ENCODE data around the gene RALGAPA1.

RALGAPA1 gene

DNA sequence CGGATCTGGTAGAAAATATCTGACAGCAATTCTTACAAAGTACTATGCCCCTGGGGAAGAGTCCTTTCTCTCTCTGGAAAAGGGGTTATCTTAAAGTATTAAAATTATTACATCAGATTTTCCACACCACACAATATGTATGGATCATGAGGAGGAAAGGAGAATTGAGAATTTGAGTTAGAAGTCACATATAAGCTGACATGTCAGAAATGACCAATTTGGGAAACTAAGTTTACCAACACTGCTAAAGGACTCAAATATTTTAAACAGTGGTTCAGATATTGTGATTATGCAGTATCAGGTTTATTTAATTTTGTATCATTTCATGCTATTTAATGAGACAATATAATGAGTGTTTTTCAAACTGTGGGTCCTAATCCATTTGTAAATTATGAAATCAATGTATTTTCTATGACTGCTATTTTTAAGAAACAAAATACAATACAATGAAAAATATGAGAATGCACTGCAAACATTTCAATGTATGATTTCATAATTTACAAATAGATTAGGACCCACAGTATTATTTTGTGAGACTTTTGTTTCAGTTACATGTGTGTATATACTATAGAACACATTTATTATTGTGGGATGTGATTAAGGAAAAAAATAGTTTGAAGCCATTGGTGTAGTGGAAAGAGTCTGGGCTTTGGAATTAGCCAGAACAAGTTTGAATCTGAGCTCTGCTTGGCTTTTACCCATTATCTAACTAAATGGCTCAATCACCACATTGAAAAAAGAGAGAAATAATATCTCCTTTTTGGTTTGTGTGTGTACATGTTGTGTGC, 276.9 kb downstream of the RALGAPA1 start:
- Mint-ChIP-seq H3K4me1 (peaks cover 10% of the 10 kb centered on the region), H3K9me3 (no peaks in the 10 kb centered on the region), H3K27me3 (peaks cover 70% of the 10 kb centered on the region), H3K27ac (ENCODE audit: low read depth) (no peak overlapping the region), H3K4me3 (no peak overlapping the region), H3K36me3 (ENCODE audit: insufficient read depth) (peaks cover 1% of the 10 kb centered on the region)
- DNase-seq (ENCODE audit: low spot score in 2 of 2): no peak
- ATAC-seq (replicated peaks; ENCODE audit: extremely low read depth, poor library complexity, severe bottlenecking): no peak

DNA sequence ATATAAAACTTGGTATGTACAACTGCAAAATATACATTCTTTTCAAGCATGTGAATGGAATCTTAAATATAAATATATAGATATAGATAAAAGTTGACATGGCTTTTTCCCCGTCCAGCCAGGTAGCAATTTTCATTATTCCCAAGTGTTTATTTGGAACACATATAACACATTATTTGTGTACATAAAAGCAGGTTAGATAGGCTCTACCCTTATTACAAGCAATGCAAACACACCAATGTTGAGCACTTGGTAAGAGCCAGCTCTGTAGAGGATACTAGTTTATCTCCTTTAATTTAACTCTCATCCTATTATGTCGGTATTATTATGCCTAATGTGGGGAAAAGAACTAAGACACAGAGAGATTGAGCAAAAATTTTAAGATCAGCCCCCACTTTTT, 282.1 kb downstream of the RALGAPA1 start:
- Mint-ChIP-seq H3K27me3 (peaks cover 50% of the 10 kb centered on the region), H3K4me1 (no peaks in the 10 kb centered on the region), H3K27ac (ENCODE audit: low read depth) (no peak overlapping the region), H3K4me3 (no peak overlapping the region), H3K9me3 (no peaks in the 10 kb centered on the region), H3K36me3 (ENCODE audit: insufficient read depth) (peaks cover 1% of the 10 kb centered on the region)
- no peak for DNase-seq (ENCODE audit: low spot score in 2 of 2)
- ATAC-seq (replicated peaks; ENCODE audit: extremely low read depth, poor library complexity, severe bottlenecking): no peak

DNA sequence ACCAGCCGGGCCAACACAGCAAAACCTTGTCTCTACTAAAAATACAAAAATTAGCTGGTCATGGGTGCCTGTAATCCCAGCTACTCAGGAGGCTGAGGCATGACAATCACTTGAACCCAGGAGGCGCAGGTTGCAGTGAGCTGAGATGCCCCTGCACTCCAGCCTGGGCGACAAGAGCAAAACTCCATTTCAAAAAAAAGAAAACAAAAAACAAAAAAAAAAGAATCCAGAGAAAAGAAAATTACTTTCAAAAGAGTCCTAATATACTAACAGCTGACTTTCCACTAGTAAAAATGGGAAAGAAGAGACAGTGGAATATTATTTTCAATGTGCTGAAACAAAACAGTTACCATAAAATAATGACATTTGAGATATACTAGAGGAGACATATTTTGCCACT, 283.4 kb downstream of the RALGAPA1 start:
- Mint-ChIP-seq H3K9me3 (no peaks in the 10 kb centered on the region), H3K4me1 (no peaks in the 10 kb centered on the region), H3K4me3 (no peak overlapping the region), H3K27ac (ENCODE audit: low read depth) (no peak overlapping the region), H3K27me3 (peaks cover 49% of the 10 kb centered on the region), H3K36me3 (ENCODE audit: insufficient read depth) (no peaks in the 10 kb centered on the region)
- ATAC-seq (replicated peaks; ENCODE audit: extremely low read depth, poor library complexity, severe bottlenecking) (no peak), DNase-seq (ENCODE audit: low spot score in 2 of 2) (no peak)

DNA sequence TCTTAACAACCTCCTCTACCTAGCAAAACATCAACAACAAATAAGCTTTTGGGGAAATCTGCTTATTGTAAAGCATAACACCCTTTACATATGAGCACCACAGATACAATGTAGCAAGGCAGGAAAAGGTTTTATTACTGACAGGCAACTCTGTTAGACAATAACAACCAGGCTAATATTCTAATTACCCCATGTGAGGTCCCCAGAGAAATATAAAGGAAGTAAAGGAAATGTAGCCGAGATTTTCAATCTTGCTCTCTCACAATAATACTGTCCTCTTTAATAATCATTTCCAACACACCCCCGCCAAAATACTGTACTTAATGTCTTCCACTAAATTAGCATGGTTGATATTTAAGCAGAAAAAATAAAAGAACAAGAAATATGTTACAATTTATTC, 289.1 kb downstream of the RALGAPA1 start:
- Mint-ChIP-seq H3K9me3 (no peaks in the 10 kb centered on the region), H3K4me3 (no peak overlapping the region), H3K4me1 (no peaks in the 10 kb centered on the region), H3K27ac (ENCODE audit: low read depth) (no peak overlapping the region), H3K36me3 (ENCODE audit: insufficient read depth) (no peaks in the 10 kb centered on the region), H3K27me3 (peaks cover 36% of the 10 kb centered on the region)
- DNase-seq (ENCODE audit: low spot score in 2 of 2) (no peak), ATAC-seq (replicated peaks; ENCODE audit: extremely low read depth, poor library complexity, severe bottlenecking) (no peak)

DNA sequence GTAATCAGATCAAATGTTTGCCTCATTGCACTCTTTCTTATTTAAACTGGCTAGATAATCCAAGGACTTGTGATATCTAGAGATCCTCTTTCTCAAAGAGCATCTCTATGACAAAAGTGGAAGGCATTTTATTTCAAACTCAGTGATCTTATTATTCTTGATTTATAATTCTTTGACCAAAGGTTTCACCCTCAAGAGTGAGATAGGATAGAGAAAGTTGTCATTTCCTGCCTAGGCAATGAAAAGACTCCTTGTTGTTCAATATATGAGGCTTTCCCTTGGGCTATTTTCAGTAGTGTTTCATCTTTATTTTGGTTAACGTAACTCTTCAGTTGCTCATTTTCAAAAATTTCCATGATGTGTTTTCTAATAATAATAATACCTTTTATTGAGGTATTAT, 293.2 kb downstream of the RALGAPA1 start:
- no peak overlapping the region for H3K27ac Mint-ChIP-seq (ENCODE audit: low read depth)
- H3K27me3 Mint-ChIP-seq: peaks cover 24% of the 10 kb centered on the region
- no peaks in the 10 kb centered on the region for H3K36me3 Mint-ChIP-seq (ENCODE audit: insufficient read depth)
- H3K4me1 Mint-ChIP-seq: no peaks in the 10 kb centered on the region
- H3K4me3 Mint-ChIP-seq: no peak overlapping the region
- no peak for DNase-seq (ENCODE audit: low spot score in 2 of 2)
- no peak for ATAC-seq (replicated peaks; ENCODE audit: extremely low read depth, poor library complexity, severe bottlenecking)
- H3K9me3 Mint-ChIP-seq: no peaks in the 10 kb centered on the region

DNA sequence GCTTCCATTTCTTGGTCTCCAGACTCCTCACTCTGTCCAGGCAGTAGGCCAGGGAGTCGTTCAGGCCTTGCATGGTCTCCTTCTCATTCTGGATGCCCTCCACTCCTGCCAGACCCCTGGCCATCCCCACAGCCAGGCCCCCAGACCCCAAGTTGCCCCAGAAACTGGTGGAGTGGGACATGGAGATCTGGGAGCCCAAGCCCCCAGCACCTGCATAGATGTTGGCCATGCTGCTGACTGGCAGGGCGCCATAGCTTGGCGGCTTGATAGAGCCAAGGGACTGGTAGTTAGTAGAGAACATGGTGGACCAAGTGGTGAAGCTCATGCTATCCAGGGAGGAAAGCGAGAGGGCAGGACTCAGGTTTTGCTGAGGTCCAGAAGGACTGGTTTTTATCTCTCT, 296.3 kb downstream of the RALGAPA1 start:
- H3K27ac Mint-ChIP-seq (ENCODE audit: low read depth): no peak overlapping the region
- H3K4me3 Mint-ChIP-seq: no peak overlapping the region
- H3K9me3 Mint-ChIP-seq: no peaks in the 10 kb centered on the region
- DNase-seq (ENCODE audit: low spot score in 2 of 2) (no peak), ATAC-seq (replicated peaks; ENCODE audit: extremely low read depth, poor library complexity, severe bottlenecking) (no peak)
- no peaks in the 10 kb centered on the region for H3K36me3 Mint-ChIP-seq (ENCODE audit: insufficient read depth)
- H3K27me3 Mint-ChIP-seq: peaks cover 9% of the 10 kb centered on the region
- no peaks in the 10 kb centered on the region for H3K4me1 Mint-ChIP-seq

DNA sequence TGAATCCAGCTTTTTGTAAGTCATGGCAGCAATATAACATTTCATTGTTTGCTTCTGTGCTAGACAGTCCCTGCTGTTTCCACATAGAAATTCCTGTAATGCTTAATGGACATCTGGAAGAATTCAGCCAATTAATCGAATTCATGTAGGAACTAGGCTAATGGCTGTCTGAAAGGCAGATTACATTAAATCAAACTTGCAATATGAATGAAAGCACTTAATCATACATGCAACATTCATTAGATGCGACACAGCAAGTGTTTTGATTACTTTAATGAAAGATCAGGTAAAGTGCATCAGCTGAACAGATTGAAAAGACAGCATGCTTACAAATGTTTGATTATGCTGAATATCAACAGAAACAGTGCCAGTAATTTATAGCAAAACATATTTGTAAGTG, 299.2 kb downstream of the RALGAPA1 start:
- no peaks in the 10 kb centered on the region for H3K4me1 Mint-ChIP-seq
- H3K4me3 Mint-ChIP-seq: no peak overlapping the region
- no peaks in the 10 kb centered on the region for H3K36me3 Mint-ChIP-seq (ENCODE audit: insufficient read depth)
- no peak for DNase-seq (ENCODE audit: low spot score in 2 of 2)
- no peak for ATAC-seq (replicated peaks; ENCODE audit: extremely low read depth, poor library complexity, severe bottlenecking)
- peaks cover 9% of the 10 kb centered on the region for H3K27me3 Mint-ChIP-seq
- H3K27ac Mint-ChIP-seq (ENCODE audit: low read depth): no peak overlapping the region
- no peaks in the 10 kb centered on the region for H3K9me3 Mint-ChIP-seq

DNA sequence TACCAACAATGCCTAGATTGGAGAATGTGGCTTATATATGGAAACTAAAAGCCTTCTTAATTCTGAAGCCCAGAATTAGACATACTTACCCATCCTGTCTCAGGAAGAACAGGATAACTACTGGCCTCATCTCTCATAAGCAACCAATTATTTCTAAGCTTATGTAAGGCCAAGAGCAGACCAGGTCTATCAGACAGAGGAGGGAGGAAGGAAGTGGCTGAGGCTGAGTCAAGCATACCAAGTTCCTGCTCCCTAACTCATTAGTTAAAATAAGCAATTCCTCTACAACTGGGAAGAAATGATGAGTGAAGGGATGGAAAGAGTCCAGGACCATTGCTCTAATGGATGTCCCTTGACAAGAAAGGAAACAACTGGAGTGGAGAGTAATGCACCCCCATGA, 302.2 kb downstream of the RALGAPA1 start:
- DNase-seq (ENCODE audit: low spot score in 2 of 2) (no peak), ATAC-seq (replicated peaks; ENCODE audit: extremely low read depth, poor library complexity, severe bottlenecking) (no peak)
- peaks cover 10% of the 10 kb centered on the region for H3K27me3 Mint-ChIP-seq
- H3K36me3 Mint-ChIP-seq (ENCODE audit: insufficient read depth): no peaks in the 10 kb centered on the region
- no peaks in the 10 kb centered on the region for H3K9me3 Mint-ChIP-seq
- H3K4me3 Mint-ChIP-seq: no peak overlapping the region
- no peak overlapping the region for H3K27ac Mint-ChIP-seq (ENCODE audit: low read depth)
- H3K4me1 Mint-ChIP-seq: no peaks in the 10 kb centered on the region

DNA sequence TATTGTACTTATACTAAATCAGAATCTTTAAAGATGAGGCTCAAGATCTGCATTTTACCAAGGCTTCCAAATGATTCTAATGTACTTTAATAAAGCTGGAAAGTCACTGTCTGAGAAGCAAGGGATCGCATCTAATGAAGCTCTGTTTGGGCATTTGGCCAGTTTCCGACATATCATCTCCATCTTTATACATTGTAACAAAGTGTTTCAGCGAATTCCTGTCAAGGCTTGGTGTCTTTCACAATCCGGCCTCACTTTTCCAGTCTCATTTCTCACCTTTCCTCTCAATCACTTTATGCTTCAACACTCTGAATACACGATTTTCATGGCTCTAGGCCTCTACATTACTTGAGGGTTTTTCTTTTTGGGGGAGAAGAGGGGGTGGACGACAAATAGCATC, 302.6 kb downstream of the RALGAPA1 start:
- H3K4me1 Mint-ChIP-seq: no peaks in the 10 kb centered on the region

DNA sequence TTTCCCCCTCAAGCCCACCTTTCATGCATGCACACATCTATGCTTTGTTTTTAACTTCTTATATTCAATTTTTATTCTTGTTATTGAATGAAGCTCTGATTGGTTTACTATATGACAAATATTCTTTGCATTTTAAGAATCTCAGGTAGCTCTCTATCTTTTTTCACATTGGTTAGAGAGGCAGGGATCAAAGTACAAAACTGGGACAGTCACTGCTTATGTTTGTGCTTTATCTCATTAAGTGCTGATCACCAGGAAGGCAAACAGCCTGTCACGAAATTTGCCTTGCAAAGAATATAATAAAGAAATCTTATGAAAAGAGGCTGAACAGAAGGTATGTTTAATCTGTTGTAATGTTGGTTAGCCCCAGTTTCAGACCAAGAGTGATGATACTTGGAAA, 304.8 kb downstream of the RALGAPA1 start:
- H3K27ac Mint-ChIP-seq (ENCODE audit: low read depth): no peak overlapping the region
- H3K36me3 Mint-ChIP-seq (ENCODE audit: insufficient read depth): no peaks in the 10 kb centered on the region
- peaks cover 33% of the 10 kb centered on the region for H3K27me3 Mint-ChIP-seq
- no peak for DNase-seq (ENCODE audit: low spot score in 2 of 2)
- no peak overlapping the region for H3K4me3 Mint-ChIP-seq
- ATAC-seq (replicated peaks; ENCODE audit: extremely low read depth, poor library complexity, severe bottlenecking): no peak
- H3K9me3 Mint-ChIP-seq: no peaks in the 10 kb centered on the region
- H3K4me1 Mint-ChIP-seq: no peaks in the 10 kb centered on the region

More for the DNA sequence above, 302.6 kb downstream of the RALGAPA1 start:
- H3K9me3 Mint-ChIP-seq: no peaks in the 10 kb centered on the region
- DNase-seq (ENCODE audit: low spot score in 2 of 2) (no peak), ATAC-seq (replicated peaks; ENCODE audit: extremely low read depth, poor library complexity, severe bottlenecking) (no peak)
- peaks cover 11% of the 10 kb centered on the region for H3K27me3 Mint-ChIP-seq
- no peak overlapping the region for H3K4me3 Mint-ChIP-seq
- H3K27ac Mint-ChIP-seq (ENCODE audit: low read depth): no peak overlapping the region
- no peaks in the 10 kb centered on the region for H3K36me3 Mint-ChIP-seq (ENCODE audit: insufficient read depth)

DNA sequence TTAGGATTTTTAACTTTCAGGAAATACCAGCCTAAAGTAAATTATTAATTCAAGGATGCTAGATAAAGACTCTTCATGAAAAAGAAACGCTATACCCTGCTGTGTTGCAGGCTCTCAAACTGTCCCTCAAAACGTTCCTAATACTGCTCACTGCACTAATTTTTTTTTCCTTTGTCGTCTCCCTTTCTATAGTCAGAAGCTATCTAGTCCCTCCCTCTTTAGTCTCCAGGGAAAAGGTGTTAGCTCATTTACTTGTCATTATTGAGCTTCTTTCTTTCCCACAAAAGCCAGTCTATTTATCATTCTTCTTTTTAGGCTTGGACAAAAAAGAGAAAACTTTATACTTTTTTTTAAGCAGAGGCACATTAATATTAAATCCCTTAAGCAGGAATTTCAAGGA, 305.4 kb downstream of the RALGAPA1 start:
- ATAC-seq (replicated peaks; ENCODE audit: extremely low read depth, poor library complexity, severe bottlenecking): no peak
- Mint-ChIP-seq H3K27me3 (peaks cover 39% of the 10 kb centered on the region), H3K36me3 (ENCODE audit: insufficient read depth) (no peaks in the 10 kb centered on the region), H3K27ac (ENCODE audit: low read depth) (no peak overlapping the region), H3K4me1 (no peaks in the 10 kb centered on the region), H3K9me3 (no peaks in the 10 kb centered on the region), H3K4me3 (no peak overlapping the region)
- DNase-seq (ENCODE audit: low spot score in 2 of 2): no peak

DNA sequence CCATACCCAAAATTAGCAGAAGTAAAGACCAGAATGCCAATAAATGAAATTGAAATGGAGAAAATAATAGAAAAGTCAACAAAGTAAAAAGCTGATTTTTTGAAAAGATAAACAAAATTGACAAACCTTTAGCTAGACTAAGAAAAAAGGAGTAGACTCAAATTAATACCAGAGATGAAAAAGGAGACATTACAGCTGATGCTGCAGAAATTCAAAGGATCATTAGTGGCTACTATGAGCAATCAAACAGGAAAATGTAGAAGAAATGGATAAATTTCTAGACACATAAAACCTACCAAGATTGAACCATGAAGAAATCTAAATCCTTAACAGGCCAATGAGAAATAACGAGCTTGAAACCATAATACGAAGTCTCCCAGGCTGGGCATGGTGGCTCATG, 309.9 kb downstream of the RALGAPA1 start:
- Mint-ChIP-seq H3K36me3 (ENCODE audit: insufficient read depth) (no peaks in the 10 kb centered on the region), H3K27ac (ENCODE audit: low read depth) (no peak overlapping the region), H3K4me1 (no peaks in the 10 kb centered on the region), H3K9me3 (no peaks in the 10 kb centered on the region), H3K4me3 (no peak overlapping the region), H3K27me3 (peaks cover 79% of the 10 kb centered on the region)
- ATAC-seq (replicated peaks; ENCODE audit: extremely low read depth, poor library complexity, severe bottlenecking) (no peak), DNase-seq (ENCODE audit: low spot score in 2 of 2) (no peak)

DNA sequence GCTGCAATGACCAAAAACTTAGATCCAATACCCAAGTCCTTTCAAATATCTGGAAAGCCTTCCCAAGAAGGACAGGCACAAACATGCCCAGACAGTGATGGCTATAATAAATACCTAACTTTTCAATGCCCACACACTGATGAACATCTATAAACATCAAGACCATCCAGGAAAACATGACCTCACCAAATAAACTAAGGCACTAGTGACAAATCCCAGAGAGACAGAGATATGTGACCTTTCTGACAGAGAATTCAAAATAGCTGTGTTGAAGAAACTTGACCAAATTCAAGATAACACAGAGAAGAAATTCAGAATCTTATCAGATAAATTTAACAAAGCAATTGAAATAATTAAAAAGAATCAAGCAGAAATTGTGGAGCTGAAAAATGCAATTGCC, 313.8 kb downstream of the RALGAPA1 start:
- H3K4me1 Mint-ChIP-seq: no peaks in the 10 kb centered on the region
- DNase-seq (ENCODE audit: low spot score in 2 of 2) (no peak), ATAC-seq (replicated peaks; ENCODE audit: extremely low read depth, poor library complexity, severe bottlenecking) (no peak)
- H3K27ac Mint-ChIP-seq (ENCODE audit: low read depth): no peak overlapping the region
- H3K27me3 Mint-ChIP-seq: peaks cover 92% of the 10 kb centered on the region
- no peaks in the 10 kb centered on the region for H3K36me3 Mint-ChIP-seq (ENCODE audit: insufficient read depth)
- no peak overlapping the region for H3K4me3 Mint-ChIP-seq
- no peaks in the 10 kb centered on the region for H3K9me3 Mint-ChIP-seq
